Left kidney (tissue), 2 donors: ENCODE measurements around the gene ZNFX1. TPM values are rescaled to one million over a fixed set of nuclear protein-coding genes. Genes with fewer than 3 reads are reported as not detected.

Experiments used
- DNase-seq: peaks from one replicate; pipeline ENCODE4 v3.0.0-alpha.2; 2013
- polyA plus RNA-seq: library from polyadenylated mRNA; unstranded; fragments of 120-200 nt; gene quantifications from one replicate; pipeline ENCODE4 v1.2.1, GENCODE V29; 2013; ENCODE audit not compliant: insufficient read length

The ZNFX1 gene
- polyA plus RNA-seq, 1 donor, result 17.7 TPM

DNA sequence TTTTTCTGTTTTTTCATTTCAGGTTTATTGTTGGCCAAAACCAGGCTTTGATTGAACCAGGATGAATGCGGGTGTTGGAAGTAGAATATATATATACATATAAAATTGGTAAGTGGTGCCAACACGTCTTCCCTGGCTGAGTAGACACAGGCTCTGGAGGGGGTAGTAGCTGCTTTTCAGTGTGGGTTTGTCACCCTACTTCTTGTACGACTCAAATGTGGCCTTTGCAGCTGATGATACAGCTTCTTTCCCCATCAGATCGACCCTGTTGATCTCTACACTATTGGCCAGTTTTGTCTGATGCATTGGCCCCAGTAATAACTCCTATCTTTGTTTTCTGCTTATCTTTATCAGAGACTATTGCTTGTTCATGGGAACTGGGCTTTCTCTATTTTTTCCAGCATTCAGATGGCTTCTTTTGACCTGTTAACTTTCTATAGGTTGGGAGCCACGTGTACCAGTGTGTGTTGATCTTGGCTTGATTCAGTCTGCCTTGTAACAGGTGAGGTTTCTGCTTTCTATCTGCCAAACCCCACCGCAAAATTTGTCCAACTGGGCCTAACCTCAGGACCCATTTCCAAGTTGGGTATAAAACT is 2.7 kb upstream of the ZNFX1 start:
- no peak for DNase-seq

DNA sequence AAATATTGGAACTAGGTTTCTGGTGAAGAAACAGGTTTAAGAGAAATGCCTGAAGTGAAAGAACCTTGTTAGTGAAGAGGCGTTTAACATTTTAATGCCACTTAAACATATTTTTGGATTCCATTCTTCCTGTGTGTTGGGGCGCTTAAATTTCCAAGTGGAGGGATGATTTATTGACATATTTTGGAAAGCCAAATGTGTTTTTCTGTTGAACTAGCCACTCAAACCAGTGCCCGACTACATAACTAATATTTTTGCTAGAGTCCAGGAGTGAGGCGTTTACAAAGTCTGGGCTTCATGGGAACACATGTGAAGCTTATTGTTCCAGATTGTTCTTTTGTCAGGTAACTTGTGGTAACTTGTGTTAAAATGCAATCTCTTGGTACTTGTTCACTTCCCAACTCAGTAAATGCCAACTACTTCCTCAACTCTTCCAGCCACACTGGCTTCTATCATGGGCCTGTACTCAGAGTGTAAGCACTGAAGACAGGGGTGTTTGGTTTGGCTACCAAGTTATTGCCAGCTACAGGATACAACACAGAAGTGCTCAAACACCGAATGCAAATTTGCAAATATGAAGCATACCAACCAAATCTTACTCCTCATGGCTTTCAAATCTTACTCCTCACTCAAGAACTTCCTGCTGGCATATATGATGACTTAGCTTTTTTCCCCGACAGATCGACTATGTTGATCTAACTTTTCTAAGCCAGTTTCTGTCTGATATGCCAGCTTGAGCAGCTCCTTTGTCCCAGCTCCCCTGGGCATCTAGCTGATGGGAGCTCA is 2.0 kb upstream of the ZNFX1 start:
- no peak for DNase-seq

DNA sequence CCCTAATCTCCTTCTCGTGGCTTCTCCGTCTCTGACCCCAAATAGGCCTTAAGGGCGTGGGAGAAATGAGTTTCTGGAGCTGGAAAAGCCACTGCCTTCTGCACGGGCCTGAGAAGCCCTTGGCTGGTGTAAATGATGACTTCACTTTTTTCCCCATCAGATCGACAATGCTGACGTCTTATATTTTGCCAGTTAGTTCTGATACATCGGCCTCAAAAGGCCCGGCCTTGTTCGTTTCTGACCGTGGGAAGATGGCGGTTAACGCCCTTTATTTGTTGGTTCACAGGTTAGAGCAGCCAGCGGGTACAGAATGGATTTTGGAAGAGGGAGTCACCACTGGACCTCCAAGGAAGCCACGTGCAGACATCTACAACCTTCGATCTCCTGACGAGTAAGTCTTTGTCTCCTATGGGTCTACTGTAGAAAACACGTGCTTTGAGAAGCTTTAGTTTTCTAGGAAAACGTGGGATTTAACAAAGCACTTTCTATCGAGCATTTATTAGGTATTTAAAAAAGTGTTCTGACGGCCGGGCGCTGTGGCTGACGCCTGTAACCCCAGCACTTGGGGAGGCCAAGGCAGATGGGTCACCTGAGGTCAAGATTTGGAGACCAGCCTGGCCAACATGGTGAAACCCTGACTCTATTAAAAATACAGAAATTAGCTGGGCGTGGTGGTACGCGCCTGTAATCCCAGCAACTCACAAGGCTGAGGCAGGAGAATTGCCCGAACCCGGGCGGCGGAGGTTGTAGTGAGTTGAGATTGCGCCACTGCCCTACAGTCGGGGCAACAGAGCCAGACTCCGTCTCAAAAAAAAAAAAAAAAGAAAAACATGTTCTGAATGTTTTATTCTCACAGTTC is 1.2 kb upstream of the ZNFX1 start:
- DNase-seq, result no peak

DNA sequence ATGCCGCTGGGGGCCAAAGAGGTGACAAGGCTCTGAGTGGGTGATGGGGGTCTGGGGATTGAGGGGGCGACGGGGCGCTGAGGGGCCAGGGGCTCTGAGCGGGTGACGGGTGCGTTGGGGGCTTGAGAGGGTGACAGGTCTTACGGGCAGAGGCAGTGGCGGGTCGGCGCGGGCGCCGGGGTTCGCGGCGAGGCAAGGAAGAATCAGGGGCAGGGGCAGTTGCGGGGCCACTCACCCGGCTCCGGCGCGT is 146 bp downstream of the ZNFX1 start:
- no peak for DNase-seq

DNA sequence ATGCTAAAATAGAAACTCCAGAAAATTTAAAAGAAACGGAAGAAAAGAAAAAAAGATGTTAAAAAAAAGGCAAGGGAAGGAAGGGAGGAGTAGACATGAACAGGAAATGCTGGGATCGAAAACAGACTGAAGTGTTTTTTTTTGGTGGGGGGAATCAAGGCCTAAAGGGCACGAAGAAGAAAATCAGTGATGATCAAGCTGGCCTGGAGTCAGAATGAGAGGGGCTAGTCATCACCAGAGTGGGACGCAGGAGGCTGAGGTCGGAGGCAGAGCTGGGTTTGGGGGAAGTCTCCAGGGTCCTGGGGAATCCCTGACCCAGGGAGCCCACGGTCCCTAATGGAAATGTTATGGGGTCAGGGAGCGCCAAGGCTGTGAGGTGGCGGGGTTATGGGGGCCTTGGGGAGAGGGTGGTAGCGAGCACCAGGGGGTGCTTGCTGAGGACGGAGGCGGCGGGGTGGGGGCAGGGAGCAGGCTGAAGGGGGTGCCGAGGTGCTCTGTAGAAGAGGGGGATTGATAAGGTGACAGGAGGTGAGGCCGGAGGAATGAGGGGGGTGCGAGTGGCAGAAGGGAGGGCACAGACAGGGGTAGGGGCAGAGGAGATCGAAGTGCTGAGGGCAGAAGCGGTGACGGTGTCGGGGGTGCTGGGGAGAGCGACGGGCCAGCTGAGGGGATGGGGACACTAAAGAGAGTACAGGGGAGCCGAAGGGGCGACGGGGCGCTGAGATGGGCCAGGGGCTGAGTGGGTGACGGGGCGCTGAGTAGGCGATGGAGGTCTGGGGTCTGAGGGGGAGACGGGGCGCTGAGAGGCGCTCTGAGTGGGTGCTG is 684 bp downstream of the ZNFX1 start:
- no peak for DNase-seq

DNA sequence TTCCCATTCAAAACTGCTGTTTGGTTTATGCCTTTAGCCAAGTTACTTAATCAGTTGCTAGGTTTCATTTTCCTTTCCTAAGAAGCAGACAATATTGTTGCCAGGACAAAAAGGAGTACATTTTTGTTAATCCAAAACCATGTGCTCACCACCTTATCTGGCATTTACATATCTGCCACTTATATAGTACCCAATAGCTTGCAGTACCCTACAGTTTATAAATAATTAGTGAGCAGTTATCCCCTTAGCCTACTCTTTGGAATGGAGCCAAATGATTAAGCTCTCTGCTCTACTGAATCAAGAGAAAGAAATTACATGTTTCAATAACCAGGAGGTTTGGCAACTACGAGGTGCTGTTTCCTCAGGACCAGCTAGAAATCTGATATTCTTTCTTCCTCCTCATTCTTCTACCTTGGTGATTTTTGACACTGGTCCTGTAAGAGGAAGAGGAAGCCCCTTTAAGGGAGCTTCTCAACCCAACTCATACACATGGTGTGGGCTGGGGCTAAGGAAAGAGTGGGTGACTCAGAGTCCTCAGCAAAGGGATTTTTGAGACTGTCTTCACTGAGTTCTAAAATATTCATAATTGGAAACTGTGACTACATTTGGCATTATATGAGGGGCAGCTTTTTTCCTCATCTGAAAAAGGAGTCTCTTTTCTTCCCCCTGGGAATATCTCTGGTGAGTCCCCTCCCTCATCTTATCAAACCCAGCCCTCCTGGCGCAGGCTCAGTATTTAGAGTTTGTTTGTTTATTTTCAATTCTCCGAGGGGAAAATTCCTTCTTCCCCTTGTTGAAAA is 1.5 kb downstream of the ZNFX1 start:
- peak; percentile 30 for DNase-seq

DNA sequence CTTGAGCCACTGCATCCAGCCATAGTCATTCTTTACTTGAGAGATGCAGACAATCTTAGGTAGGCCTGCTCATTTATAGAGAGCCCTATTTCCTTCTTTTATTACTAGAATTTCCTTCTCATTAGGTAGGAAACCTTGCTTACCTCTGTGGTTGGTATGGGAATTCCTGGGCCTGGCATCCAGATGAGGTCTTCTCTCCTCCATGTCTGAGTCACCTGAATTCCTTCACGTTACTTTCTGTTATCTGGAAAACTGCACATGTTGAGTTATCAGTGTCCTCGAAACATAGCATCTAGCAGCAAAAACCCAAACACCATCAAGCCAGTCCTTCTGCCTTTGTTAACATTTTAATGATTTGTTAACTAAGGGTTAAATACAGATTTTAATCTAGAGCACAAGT is 2.2 kb downstream of the ZNFX1 start:
- DNase-seq, result no peak

DNA sequence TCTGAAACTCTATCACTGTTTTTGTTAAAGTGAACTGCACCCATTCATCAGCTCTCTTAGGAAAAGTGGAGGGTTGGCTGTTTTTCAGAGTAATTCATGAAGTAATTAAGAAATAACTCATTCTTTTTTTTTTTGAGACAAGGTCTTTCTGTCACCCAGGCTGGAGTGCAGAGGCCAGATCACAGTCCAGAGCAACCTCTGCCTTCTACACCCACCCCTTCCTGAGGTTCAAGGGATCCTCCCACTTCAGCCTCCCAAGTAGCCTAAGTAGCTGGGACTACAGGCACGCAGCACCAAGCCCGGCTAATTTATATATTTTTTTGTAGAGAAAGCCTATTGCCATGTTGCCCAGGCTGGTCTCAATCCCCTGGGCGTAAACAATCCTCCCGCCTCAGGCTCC is 2.6 kb downstream of the ZNFX1 start:
- DNase-seq, result no peak

DNA sequence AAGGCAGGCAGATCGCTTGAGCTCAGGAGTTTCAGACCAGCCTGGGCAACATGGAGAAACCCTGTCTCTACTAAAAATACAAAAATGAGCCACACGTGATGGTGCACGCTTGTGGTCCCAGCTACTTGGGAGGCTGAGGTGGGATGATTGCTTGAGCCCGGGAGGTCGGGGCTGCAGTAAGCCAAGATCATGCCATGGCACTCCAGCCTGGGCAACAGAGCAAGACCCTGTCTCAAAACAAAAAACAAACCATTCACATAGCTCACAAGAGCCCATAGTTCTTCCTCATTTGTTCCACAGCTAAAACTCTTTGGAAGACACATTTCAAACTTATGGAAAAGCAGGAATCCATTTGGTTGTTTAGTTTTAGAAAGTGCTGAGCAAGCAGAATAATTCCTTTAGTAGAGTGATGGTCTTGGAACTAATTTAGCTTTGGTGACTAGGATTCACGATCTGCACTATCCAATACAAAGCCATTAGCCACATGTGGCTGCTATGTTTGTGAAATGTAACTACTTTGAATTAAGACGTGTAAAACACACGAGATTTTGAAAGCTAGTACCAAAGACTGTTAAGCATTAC is 4.1 kb downstream of the ZNFX1 start:
- no peak for DNase-seq

DNA sequence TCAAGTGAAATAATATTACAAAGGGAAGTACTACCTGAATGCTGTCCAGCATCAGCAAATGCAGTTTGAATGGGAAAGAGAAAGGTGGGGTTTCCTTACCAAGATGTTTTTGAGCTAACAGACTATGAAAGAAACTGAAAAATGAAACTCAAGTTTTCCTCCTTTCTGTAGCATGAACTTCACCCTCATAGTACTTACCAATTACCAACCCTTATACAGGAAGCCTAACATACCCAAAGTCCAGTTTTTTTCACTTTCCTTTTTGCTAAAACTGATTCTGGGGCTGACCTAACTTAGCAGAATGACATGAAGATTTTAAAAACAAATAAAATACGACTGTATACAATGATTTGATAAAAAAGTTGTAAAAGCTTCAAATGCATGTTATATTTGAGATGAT is 5.2 kb downstream of the ZNFX1 start:
- DNase-seq, result no peak

DNA sequence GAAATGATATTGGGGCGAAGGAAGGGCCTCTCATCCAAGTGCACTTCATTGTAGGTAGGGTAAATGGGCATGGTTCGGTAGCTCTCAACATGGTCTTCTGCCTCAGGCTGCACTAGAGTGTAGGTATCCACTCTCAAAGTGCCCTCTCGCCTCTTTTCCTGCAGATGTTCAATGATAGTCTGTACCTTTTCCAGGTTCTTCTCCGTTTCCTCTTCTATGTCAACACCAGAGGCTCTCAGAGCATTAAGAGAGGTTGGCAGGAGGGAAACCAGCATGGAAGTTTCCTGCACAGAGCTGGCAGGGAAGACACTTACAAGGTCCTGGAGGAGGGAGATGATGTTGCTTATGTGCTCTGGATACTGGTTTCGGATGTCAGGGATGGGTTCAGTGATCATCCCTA is 7.1 kb downstream of the ZNFX1 start:
- DNase-seq, result no peak

DNA sequence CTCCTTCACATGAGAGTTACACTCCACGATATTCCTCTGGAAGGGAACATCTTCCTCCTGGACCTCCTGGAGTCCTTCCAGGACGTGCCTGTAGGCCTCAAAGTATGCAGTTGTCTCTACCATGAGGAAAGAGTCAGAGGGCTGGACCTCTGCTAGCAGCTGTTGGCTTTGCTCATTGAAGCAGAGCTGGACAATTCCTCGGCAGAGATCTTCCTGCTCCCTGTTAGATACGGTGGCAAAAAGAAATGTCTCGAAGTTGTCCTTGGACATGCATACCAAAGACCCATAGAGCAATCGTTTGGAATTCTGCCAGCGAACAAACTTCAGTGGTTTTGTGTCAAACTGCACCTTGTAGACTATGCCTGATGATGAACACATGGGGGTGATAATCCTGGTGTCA is 7.7 kb downstream of the ZNFX1 start:
- DNase-seq, result no peak

DNA sequence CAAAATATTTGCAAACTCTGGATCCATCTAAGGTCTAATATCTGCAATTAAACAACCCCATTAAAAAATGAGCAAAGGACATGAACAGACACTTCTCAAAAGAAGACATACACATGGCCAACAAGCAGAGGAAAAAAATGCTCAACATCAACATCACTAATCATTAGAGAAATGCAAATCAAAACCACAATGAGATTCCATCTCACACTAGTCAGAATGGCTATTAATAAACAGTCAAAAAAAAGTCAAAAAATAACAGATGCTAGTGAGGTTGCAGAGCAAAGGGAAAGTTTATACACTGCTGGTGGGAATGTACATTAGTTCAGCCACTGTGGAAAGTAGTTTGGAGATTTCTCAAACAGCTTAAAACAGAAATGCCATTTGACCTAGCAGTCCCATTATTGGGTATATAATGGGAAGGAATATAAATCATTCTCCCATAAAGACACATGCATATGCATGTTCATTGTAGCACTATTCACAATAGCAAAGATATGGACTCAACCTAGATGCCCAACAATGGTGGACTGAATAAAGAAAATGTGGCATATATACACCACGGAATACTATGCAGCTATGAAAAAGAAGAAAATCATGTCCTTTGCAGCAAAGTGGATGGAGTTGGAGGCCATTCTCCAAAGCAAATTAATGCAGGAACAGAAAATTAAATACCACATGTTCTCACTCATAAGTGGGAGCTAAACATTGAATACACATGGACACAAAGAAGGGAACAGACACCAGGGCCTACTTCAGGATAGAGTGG is 9.1 kb downstream of the ZNFX1 start:
- no peak for DNase-seq

DNA sequence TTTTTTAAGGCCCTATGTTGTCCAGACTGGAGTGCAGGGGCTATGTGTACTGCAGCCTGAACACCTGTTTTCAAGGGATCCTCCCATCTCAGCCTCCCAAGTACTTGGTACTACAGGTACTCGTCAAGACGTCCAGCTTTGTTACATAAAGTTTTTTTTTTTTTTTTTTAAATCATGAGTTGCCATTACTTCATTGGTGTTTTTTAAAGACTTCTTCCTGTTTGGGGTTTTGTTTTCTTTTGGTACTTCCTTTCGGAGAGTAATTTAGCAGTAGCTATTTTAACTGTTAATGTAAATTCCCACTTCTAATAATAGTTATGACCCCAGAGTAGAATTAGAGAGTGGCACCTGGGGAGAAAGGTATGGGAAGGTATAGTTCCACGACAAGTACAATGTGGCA is 10.5 kb downstream of the ZNFX1 start:
- no peak for DNase-seq

DNA sequence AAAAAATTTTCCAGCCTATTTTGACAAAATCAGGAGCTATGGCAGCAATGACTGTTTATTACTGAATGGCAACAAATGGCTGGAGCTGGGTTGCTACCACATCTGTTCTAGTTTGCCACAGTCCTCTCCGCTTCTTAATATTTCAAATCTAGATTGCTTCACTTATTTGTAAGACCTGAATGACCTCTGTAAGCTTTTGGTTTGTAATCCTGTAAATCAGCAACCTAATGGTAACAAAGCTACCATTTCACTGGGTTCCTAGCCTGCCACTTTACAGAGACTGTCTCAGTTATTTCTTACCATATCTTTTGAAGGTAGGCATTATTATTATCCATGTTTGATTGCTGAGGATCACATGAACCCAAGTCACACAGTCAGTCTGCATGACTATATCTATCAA is 15.4 kb downstream of the ZNFX1 start:
- DNase-seq, result no peak

DNA sequence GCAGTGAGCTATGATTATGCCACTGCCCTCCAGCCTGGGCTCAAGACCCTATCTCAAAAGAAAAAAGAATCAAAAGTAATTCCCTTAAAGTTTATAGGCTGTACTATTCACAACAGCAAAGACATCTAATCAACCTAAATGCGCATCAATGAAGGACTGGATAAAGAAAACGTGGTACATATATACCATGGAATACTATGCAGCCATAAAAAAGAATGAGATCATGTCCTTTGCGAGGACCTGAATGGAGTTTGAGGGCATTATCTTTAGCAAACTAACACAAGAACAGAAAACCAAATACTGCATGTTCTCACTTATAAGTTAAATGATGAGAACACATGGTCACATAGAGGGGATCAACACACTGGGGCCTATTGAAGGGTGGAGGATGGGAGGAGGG is 16.7 kb downstream of the ZNFX1 start:
- DNase-seq, result no peak

DNA sequence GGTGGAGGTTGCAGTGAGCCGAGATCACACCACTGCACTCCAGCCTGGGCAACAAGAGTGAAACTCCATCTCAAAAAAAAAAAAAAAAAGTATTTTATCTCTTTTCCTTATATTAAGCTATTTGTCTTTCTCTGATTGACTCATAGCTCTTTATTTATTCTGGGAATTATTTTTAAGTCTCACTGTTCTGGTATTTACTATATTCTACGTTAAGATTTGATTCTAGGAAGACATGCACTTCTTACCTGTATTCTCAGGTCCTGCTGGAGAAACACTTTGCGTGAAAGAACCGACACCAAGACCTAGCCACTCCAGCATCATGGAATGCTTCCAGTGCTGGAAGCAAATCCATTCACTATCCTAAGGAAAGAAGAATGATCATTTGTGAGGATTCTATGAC is 17.6 kb downstream of the ZNFX1 start:
- no peak for DNase-seq

DNA sequence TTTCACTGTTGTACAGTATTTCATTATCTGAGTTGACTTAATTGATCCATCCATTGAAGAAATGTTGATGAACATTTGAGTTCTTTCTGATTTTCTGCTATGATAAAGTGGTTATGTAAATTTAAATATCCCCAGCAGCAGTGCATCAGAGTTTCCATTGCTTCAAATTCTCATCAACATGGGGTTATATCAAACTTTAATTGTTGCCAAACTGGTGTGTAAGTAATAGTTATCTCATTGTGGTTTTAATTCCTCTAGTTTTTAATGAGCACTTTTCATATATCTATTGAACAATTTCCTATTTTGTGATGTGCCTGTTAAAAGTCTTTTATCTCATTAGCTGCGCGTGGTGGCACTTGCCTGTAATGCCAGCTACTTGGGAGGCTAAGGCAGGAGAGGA is 18.1 kb downstream of the ZNFX1 start:
- DNase-seq, result no peak

DNA sequence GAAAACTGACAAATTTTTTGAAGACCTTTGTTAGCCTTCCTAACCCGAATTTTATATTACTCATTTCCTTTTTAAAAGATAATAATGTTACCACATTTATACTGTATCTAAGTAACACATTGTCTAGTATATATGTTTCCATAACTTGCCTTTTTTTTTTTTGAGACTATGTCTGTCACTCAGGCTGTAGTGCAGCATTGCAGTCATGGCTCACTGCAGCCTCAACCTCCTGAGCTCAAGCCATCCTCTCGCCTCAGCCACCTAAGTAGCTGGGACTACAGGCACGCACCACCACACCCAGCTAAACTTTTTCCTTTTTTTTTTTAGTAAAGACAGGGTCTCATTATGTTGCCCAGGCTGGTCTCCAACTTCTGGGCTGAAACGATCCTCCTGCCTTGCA is 18.6 kb downstream of the ZNFX1 start:
- no peak for DNase-seq

DNA sequence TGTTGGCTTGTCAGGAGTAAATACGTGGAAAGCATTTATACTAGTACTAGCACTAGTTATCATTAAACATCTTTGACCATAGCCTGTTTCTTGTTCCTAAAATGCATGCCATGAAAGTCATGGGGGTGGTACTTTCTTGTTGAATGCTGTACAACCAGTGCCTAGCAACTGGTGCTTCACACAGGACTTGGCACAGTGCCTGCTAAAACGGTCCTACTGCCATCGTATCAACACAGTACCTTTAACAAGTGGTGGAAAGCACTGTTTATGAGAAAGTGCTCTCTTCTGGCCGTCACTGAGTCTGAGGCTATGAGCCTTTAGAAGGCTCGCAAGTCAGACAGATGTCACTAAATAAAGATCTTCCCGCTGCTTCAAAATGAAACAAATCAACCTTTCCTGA is 21.6 kb downstream of the ZNFX1 start:
- no peak for DNase-seq
